Measurements from ENCODE around the gene CCNB2.

CCNB2 gene

DNA sequence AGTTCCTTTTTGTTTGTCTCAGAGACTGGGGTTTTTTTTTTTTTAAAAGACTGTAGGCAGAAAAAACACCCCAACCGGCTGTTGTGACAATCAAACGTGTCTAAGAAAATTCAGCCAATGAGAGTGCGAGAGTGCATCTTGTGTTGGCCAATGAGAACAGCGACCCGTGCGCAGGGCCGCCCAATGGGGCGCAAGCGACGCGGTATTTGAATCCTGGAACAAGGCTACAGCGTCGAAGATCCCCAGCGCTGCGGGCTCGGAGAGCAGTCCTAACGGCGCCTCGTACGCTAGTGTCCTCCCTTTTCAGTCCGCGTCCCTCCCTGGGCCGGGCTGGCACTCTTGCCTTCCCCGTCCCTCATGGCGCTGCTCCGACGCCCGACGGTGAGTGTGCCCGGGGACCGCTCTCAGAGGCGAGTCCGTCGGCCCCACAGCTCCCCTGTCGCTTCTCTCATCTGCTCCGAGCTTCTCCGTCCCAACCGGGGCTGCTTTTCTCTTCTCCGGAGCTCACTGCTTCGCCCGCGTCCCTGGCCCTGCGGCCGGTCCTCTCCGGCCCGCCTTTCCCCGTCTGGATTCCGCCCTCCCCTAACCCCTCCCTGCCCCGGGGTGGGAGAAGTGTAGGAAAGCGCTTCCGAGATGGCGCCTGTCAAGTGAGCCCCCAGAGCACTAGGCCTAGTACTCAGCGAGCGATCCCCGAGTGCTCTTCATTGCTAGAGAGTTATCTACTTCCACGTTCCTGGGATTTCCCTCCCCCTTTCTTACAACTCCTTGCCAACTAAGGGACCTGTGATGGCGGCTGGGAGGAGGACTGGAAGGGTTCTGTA is at the start of gene CCNB2:
Gene CCNB2, plus strand, starts transcription at position 235 of the 821 bp plus-strand sequence. Its CDS starts 123 bp downstream, at position 358.
- DNase-seq (ENCODE audit: low read depth in 2 of 2) = peak; percentile 95 to 96
- TF ChIP-seq, protein P1, sequence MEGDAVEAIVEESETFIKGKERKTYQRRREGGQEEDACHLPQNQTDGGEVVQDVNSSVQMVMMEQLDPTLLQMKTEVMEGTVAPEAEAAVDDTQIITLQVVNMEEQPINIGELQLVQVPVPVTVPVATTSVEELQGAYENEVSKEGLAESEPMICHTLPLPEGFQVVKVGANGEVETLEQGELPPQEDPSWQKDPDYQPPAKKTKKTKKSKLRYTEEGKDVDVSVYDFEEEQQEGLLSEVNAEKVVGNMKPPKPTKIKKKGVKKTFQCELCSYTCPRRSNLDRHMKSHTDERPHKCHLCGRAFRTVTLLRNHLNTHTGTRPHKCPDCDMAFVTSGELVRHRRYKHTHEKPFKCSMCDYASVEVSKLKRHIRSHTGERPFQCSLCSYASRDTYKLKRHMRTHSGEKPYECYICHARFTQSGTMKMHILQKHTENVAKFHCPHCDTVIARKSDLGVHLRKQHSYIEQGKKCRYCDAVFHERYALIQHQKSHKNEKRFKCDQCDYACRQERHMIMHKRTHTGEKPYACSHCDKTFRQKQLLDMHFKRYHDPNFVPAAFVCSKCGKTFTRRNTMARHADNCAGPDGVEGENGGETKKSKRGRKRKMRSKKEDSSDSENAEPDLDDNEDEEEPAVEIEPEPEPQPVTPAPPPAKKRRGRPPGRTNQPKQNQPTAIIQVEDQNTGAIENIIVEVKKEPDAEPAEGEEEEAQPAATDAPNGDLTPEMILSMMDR (IDR thresholded peaks at IDR 0.05; ENCODE audit: low read depth, low read length) = no peak
- peak within 1 kb of the TSS; percentile 77 to 99 for H3K4me3 ChIP-seq (replicated peaks in 1 of 2; ENCODE audit: low read depth in 2 of 2, low read length in 2 of 2)

DNA sequence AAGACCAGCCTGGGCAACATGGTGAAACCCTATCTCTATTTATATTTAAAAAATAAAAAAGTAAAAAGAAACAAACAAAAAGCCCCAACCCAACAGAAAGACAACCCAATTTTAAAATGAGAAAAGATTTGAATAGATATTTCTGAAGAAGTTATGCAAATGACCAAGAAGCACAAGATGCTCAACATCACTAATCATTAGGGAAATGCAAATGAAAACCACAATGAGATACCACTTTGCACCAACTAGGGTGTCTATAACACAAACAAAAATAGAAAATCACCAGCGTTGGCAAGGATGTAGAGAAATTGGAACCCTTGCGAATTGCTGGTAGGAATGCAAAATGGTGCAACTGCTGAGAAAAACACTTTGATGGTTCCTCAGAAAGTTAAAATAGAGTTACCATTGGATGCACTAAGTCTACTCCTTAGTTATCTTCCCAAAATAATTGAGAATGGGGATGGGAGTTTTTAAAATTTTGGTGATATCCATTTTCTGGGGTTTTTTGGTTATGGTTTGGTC is 45.8 kb upstream of the CCNB2 start:
- TF ChIP-seq, protein P1 (IDR thresholded peaks at IDR 0.05; ENCODE audit: low read depth, low read length) = no peak
- no peak for DNase-seq (ENCODE audit: low read depth in 2 of 2)
- no peak overlapping the region for H3K4me3 ChIP-seq (replicated peaks in 1 of 2; ENCODE audit: low read depth in 2 of 2, low read length in 2 of 2)

DNA sequence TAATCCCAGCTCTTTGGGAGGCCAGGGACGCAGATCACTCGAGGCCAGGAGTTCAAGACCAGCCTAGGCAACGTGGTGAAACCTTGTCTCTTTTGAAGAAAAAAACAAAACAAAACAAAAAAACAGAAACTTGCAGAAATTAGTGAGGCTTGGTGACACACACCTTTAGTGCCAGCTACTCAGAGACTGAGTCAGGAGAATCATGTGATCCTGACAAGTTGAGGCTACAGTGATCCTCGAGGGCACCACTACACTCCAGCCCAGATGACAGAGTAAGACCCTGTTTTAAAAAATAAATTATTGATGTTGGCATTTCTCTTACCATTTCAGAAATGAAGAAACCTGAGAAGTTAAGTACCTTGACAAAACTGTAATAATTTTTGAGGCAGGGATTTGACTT is 44.6 kb upstream of the CCNB2 start:
- no peak for DNase-seq (ENCODE audit: low read depth in 2 of 2)
- TF ChIP-seq, protein P1 (IDR thresholded peaks at IDR 0.05; ENCODE audit: low read depth, low read length) = no peak
- no peak overlapping the region for H3K4me3 ChIP-seq (replicated peaks in 1 of 2; ENCODE audit: low read depth in 2 of 2, low read length in 2 of 2)

DNA sequence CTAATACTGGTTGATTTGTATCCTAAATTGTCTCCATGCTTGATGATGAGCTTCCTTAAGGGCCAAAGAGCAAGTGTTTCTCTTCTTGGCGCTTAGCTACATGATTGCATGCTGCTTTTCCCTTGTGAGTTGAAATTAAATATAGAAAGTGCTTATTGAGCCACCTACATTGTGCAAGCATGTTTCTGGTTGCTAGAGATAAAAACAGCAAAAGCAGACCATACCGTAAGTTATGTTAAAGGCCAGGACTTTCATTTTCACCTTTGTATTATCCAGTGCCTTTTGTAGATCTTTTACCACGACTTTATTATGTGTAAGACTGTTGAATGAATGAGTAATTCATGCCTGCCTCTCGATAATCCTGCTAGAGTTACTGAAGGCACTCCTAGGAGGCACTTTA is 41.9 kb upstream of the CCNB2 start:
- no peak overlapping the region for H3K4me3 ChIP-seq (replicated peaks in 1 of 2; ENCODE audit: low read depth in 2 of 2, low read length in 2 of 2)
- DNase-seq (ENCODE audit: low read depth in 2 of 2) = peak; percentile 35 to 61
- TF ChIP-seq, protein P1 (IDR thresholded peaks at IDR 0.05; ENCODE audit: low read depth, low read length) = no peak

DNA sequence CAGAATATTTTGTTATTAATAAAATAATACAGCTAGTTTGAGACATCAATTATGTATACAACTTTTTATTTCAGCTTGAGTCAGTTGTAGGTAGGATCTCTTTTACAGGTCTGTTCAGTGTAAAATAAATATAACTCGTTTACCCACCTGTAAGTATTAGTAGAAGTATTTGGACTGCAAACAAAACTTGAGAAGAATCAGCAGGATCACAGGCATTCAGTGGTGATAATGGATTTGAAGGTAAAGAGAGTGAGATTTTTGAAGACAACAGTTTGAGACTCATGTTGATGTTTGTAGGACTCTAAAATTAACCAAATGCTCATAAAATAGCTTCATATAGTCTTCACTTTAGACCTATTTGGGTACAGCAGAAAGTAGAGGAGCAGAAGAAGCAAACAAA is 35.5 kb upstream of the CCNB2 start:
- no peak overlapping the region for H3K4me3 ChIP-seq (replicated peaks in 1 of 2; ENCODE audit: low read depth in 2 of 2, low read length in 2 of 2)
- DNase-seq (ENCODE audit: low read depth in 2 of 2) = no peak
- TF ChIP-seq, protein P1 (IDR thresholded peaks at IDR 0.05; ENCODE audit: low read depth, low read length) = no peak

DNA sequence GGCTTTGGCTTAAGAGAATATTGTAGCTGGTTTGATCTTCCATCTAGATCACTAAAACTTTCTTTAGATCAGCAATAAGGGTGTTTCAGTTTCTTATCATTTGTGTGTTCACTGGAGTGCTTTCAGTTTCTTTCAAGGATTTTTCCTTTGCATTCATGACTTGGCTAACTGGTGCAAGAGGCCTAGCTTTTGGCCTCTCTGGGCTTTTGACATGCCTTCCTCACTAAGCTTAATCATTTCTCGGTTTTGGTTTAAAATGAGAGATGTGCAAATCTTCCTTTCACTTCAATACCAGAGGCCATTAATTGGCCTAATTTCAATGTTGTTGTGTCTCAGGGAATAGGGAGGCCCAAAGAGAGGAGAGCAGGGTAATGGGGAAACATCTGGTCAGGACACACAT is 30.3 kb upstream of the CCNB2 start:
- no peak for DNase-seq (ENCODE audit: low read depth in 2 of 2)
- no peak overlapping the region for H3K4me3 ChIP-seq (replicated peaks in 1 of 2; ENCODE audit: low read depth in 2 of 2, low read length in 2 of 2)
- TF ChIP-seq, protein P1 (IDR thresholded peaks at IDR 0.05; ENCODE audit: low read depth, low read length) = no peak

Data from cardiac fibroblast (primary cell).